HG03439 (cell line): ENCODE data around the gene JADE2.
"Not testable (repeated sequence)": the region's sequence is repeated elsewhere in the genome, so short reads cannot be mapped to it uniquely, and the experiment has no call there.

Experiments
- ATAC-seq: cut with Tn5 transposase; IDR thresholded peaks from one replicate; pipeline ENCODE4 v1.9.1; 2021; ENCODE audit warnings: mild to moderate bottlenecking, moderate library complexity; ENCODE audit not compliant: unreplicated experiment

Gene JADE2

GRCh38 chr5:134524826-134525682, at the start of gene JADE2:
TSS of gene JADE2 (plus strand) at chr5:134525670. CDS start at chr5:134535858, 10,188 bp downstream.
- peak; percentile 33 for ATAC-seq

- ATAC-seq = no peak
Observed at GRCh38 chr5:134477462-134478245, 47.8 kb upstream of the JADE2 start.

- no peak for ATAC-seq
Observed at GRCh38 chr5:134479839-134480238, 45.6 kb upstream of the JADE2 start.

- no peak for ATAC-seq
Observed at GRCh38 chr5:134489227-134489944, 36.1 kb upstream of the JADE2 start.

- ATAC-seq = no peak
Observed at GRCh38 chr5:134490255-134490924, 35.1 kb upstream of the JADE2 start.

- no peak for ATAC-seq
Observed at GRCh38 chr5:134490925-134491271, 34.6 kb upstream of the JADE2 start.

- ATAC-seq = no peak
Observed at GRCh38 chr5:134491841-134492442, 33.5 kb upstream of the JADE2 start.

GRCh38 chr5:134492568-134492967, 32.9 kb upstream of the JADE2 start:
- ATAC-seq = no peak

- no peak for ATAC-seq
Observed at GRCh38 chr5:134493461-134494055, 31.9 kb upstream of the JADE2 start.

- ATAC-seq = no peak
Observed at GRCh38 chr5:134494780-134495179, 30.7 kb upstream of the JADE2 start.

GRCh38 chr5:134499905-134500304, 25.6 kb upstream of the JADE2 start:
- not testable (repeated sequence) for ATAC-seq

- no peak for ATAC-seq
Observed at GRCh38 chr5:134500699-134501430, 24.6 kb upstream of the JADE2 start.

GRCh38 chr5:134502259-134502658, 23.2 kb upstream of the JADE2 start:
- no peak for ATAC-seq

- peak; percentile 66 for ATAC-seq
Observed at GRCh38 chr5:134503088-134503936, 22.2 kb upstream of the JADE2 start.

- no peak for ATAC-seq
Observed at GRCh38 chr5:134503937-134504437, 21.5 kb upstream of the JADE2 start.

GRCh38 chr5:134504629-134505300, 20.7 kb upstream of the JADE2 start:
- ATAC-seq = no peak
